HEK293 (cell line): ENCODE results near the gene TEX47.

ENCODE experiments used
- CTCF ChIA-PET: fragments of 350-600 bp; formaldehyde crosslinking; extraction: SDS; loops from one replicate; lab custom pipeline; 2021; ENCODE audit warnings: antibody characterized with exemption; lab: Yijun Ruan, JAX
- POLR2A ChIA-PET: fragments of 300-600 bp; formaldehyde crosslinking; extraction: SDS; loops from one replicate; lab custom pipeline; 2020; ENCODE audit warnings: antibody characterized with exemption, inconsistent platforms; lab: Yijun Ruan, JAX
- H3K27ac ChIP-seq: fragments of 200-500 bp; sonication (Bioruptor generic); 2 replicates; pipeline ENCODE4 v1.5.1; 2014; ENCODE audit warnings: low read depth, low read length, control low read depth, inconsistent platforms; ENCODE audit errors: extremely low read depth
- H3K36me3 ChIP-seq, 2 experiments: fragments of 200-500 bp in 1 of 2; sonication (Bioruptor generic) in 1 of 2; 1 replicate in 1 of 2; 2 replicates in 1 of 2; pipeline ENCODE4 v1.5.1; 2014 to 2017; ENCODE audit warnings: inconsistent platforms in 2 of 2, low read length in 2 of 2; ENCODE audit not compliant: control insufficient read depth in 2 of 2, insufficient read depth in 1 of 2
- H3K4me1 ChIP-seq: fragments of 200-500 bp; sonication (Bioruptor generic); 2 replicates; pipeline ENCODE4 v1.5.1; 2014; ENCODE audit warnings: mild to moderate bottlenecking, low read length, inconsistent platforms; ENCODE audit not compliant: control insufficient read depth, insufficient read depth
- H3K4me3 ChIP-seq: 2 replicates; pipeline ENCODE4 v1.5.1; 2011; ENCODE audit warnings: low read depth, mild to moderate bottlenecking, control low read depth, low read length, moderate library complexity
- H3K9me3 ChIP-seq: fragments of 200-500 bp; sonication (Bioruptor generic); 2 replicates; pipeline ENCODE4 v1.5.1; 2014; ENCODE audit warnings: low read depth, low read length, inconsistent platforms; ENCODE audit not compliant: control insufficient read depth, insufficient read depth
- CTCF ChIP-seq: fragments of 450-650 bp; formaldehyde crosslinking; IDR thresholded peaks from 2 replicates; pipeline ENCODE4 v1.5.1; 2016; ENCODE audit warnings: missing biosample characterization, missing genetic modification characterization
- MEIS1 ChIP-seq: sonication (generic); formaldehyde crosslinking; IDR thresholded peaks from 2 replicates; pipeline ENCODE4 v1.8.1; 2022; ENCODE audit warnings: missing genetic modification reagents, mild to moderate bottlenecking, borderline replicate concordance
- PATZ1 ChIP-seq: fragments of 450-650 bp; formaldehyde crosslinking; IDR thresholded peaks from 2 replicates; pipeline ENCODE4 v1.5.1; 2016; ENCODE audit warnings: missing biosample characterization, missing genetic modification characterization
- SP3 ChIP-seq: fragments of 450-650 bp; formaldehyde crosslinking; IDR thresholded peaks from 2 replicates; pipeline ENCODE4 v1.5.1; 2016; ENCODE audit warnings: missing biosample characterization, missing genetic modification characterization
- ZBTB10 ChIP-seq: fragments of 450-650 bp; formaldehyde crosslinking; IDR thresholded peaks from 2 replicates; pipeline ENCODE4 v1.5.1; 2016; ENCODE audit warnings: missing biosample characterization, missing genetic modification characterization
- ZBTB11 ChIP-seq: fragments of 450-650 bp; formaldehyde crosslinking; conservative IDR thresholded peaks from 2 replicates; pipeline ENCODE4 v1.5.1; 2016; ENCODE audit warnings: low read depth, missing biosample characterization, missing genetic modification characterization
- ZBTB8A ChIP-seq: fragments of 450-650 bp; formaldehyde crosslinking; IDR thresholded peaks from 2 replicates; pipeline ENCODE4 v1.5.1; 2016; ENCODE audit warnings: missing biosample characterization, missing genetic modification characterization
- ZNF121 ChIP-seq: fragments of 450-650 bp; formaldehyde crosslinking; IDR thresholded peaks from 2 replicates; pipeline ENCODE4 v1.5.1; 2016; ENCODE audit warnings: missing biosample characterization, missing genetic modification characterization
- ZNF146 ChIP-seq: fragments of 450-650 bp; formaldehyde crosslinking; IDR thresholded peaks from 2 replicates; pipeline ENCODE4 v1.5.1; 2016; ENCODE audit warnings: missing biosample characterization, missing genetic modification characterization
- ZNF26 ChIP-seq: fragments of 450-650 bp; formaldehyde crosslinking; IDR thresholded peaks from 2 replicates; pipeline ENCODE4 v1.5.1; 2016; ENCODE audit warnings: missing biosample characterization, missing genetic modification characterization
- ZNF292 ChIP-seq: fragments of 450-650 bp; formaldehyde crosslinking; IDR thresholded peaks from 2 replicates; pipeline ENCODE4 v1.5.1; 2016; ENCODE audit warnings: low read depth, missing biosample characterization, missing genetic modification characterization, borderline replicate concordance
- ZNF558 ChIP-seq: fragments of 450-650 bp; formaldehyde crosslinking; IDR thresholded peaks from 2 replicates; pipeline ENCODE4 v1.5.1; 2016; ENCODE audit warnings: missing biosample characterization, missing genetic modification characterization
- ZNF571 ChIP-seq: fragments of 450-650 bp; formaldehyde crosslinking; IDR thresholded peaks from 2 replicates; pipeline ENCODE4 v1.5.0; 2017; ENCODE audit warnings: missing biosample characterization, missing genetic modification characterization
- ZNF626 ChIP-seq: fragments of 450-650 bp; sonication (Bioruptor Pico); formaldehyde crosslinking; IDR thresholded peaks from 2 replicates; pipeline ENCODE4 v1.5.1; 2018; ENCODE audit warnings: missing biosample characterization, missing genetic modification characterization, inconsistent platforms
- ZNF658 ChIP-seq: fragments of 450-650 bp; formaldehyde crosslinking; IDR thresholded peaks from 2 replicates; pipeline ENCODE4; 2016; ENCODE audit warnings: missing biosample characterization, missing genetic modification characterization
- ZNF777 ChIP-seq: fragments of 450-650 bp; formaldehyde crosslinking; IDR thresholded peaks from 2 replicates; pipeline ENCODE4 v1.5.1; 2017; ENCODE audit warnings: missing biosample characterization, missing genetic modification characterization, borderline replicate concordance

The TEX47 gene

GRCh38 chr7:88818552-88818951 is 23.0 kb upstream of the TEX47 start (continued):
- TF ChIP-seq ZBTB11 (tag by site-specific recombination) = no peak

- ChIA-PET POLR2A (no interaction called here), CTCF (no interaction called here)
- Histone ChIP-seq H3K4me1 (no peaks in the 10 kb centered on the region), H3K4me3 (no peak overlapping the region), H3K27ac (no peak overlapping the region), H3K36me3 (no peaks in the 10 kb centered on the region), H3K9me3 (no peaks in the 10 kb centered on the region)
- TF ChIP-seq PATZ1 (tag by site-specific recombination) (no peak), SP3 (tag by site-specific recombination) (no peak), ZNF121 (no peak), ZBTB10 (no peak), ZBTB8A (tag by site-specific recombination) (no peak), ZNF626 (tag by site-specific recombination) (no peak), ZNF777 (tag by site-specific recombination) (no peak), MEIS1 (CRISPR knock-in tag) (no peak), ZNF146 (tag by site-specific recombination) (no peak), CTCF (no peak), ZNF292 (tag by site-specific recombination) (no peak), ZBTB11 (tag by site-specific recombination) (no peak), ZNF558 (no peak), ZNF658 (tag by site-specific recombination) (no peak), ZNF571 (tag by site-specific recombination) (no peak), ZNF26 (tag by site-specific recombination) (no peak)
Observed at GRCh38 chr7:88806280-88807037, 10.9 kb upstream of the TEX47 start.
